OCI-LY7 (cell line): Measurements from ENCODE around the gene CCDC192. TPM values are rescaled to one million over a fixed set of nuclear protein-coding genes. Genes with fewer than 3 reads are reported as not detected.

Experiments
- BruUV-seq: library from RNA; stranded (reverse); fragments of 400-500 nt; replicated peaks from 2 replicates; lab custom pipeline; 2021; lab: Mats Ljungman, UMichigan
- CTCF ChIA-PET: fragments of 300-600 bp; sonication (Branson Sonifier 250); formaldehyde crosslinking; loops from one replicate; lab custom pipeline; 2022; ENCODE audit warnings: antibody characterized with exemption; ENCODE audit not compliant: unreplicated experiment; lab: Charles Lee
- POLR2A ChIA-PET: fragments of 300-600 bp; sonication (Branson Sonifier 250); formaldehyde crosslinking; loops from one replicate; lab custom pipeline; 2022; ENCODE audit warnings: antibody characterized with exemption; lab: Charles Lee
- DNase-seq: peaks from one replicate; pipeline ENCODE4 v3.0.0-alpha.2; 2015; ENCODE audit warnings: low spot score
- H2AFZ ChIP-seq: fragments of 200-600 bp; sonication (generic), shearing (Covaris generic); 2 replicates; pipeline ENCODE4 v1.6.1; 2014; ENCODE audit warnings: mild to moderate bottlenecking, antibody characterized with exemption, low read length, moderate library complexity
- H3K27ac ChIP-seq: fragments of 200-600 bp; sonication (generic); 2 replicates; pipeline ENCODE4 v1.5.1; 2014; ENCODE audit warnings: mixed run types, low read depth, mild to moderate bottlenecking, moderate library complexity, low read length, inconsistent platforms; ENCODE audit not compliant: poor library complexity, severe bottlenecking
- H3K36me3 ChIP-seq: fragments of 200-600 bp; sonication (generic); 2 replicates; pipeline ENCODE4 v1.6.1; 2014; ENCODE audit warnings: mild to moderate bottlenecking, antibody characterized with exemption, low read length, moderate library complexity, mixed read lengths; ENCODE audit not compliant: insufficient read depth
- H3K4me1 ChIP-seq: fragments of 200-600 bp; sonication (generic); 2 replicates; pipeline ENCODE4 v1.5.1; 2014; ENCODE audit warnings: mild to moderate bottlenecking, low read length; ENCODE audit not compliant: insufficient read depth, poor library complexity, severe bottlenecking
- H3K4me2 ChIP-seq: fragments of 200-600 bp; sonication (generic); 2 replicates; pipeline ENCODE4 v1.6.1; 2014; ENCODE audit warnings: mild to moderate bottlenecking, low read length
- H3K4me3 ChIP-seq: fragments of 200-600 bp; sonication (generic); 2 replicates; pipeline ENCODE4 v1.5.1; 2014; ENCODE audit warnings: mild to moderate bottlenecking, low read depth, low read length; ENCODE audit not compliant: poor library complexity, severe bottlenecking
- H3K79me2 ChIP-seq: fragments of 200-600 bp; sonication (generic); 2 replicates; pipeline ENCODE4 v1.6.1; 2016; ENCODE audit warnings: low read depth, mild to moderate bottlenecking, low read length, moderate library complexity, mixed read lengths; ENCODE audit not compliant: insufficient read depth
- H3K9me2 ChIP-seq: fragments of 200-600 bp; sonication (generic); 2 replicates; pipeline ENCODE4 v1.6.1; 2016; ENCODE audit warnings: mild to moderate bottlenecking, low read length, mixed read lengths; ENCODE audit not compliant: insufficient read depth
- H3K9me3 ChIP-seq: fragments of 200-600 bp; sonication (generic); 2 replicates; pipeline ENCODE4 v1.6.1; 2014; ENCODE audit warnings: mild to moderate bottlenecking, mixed run types, low read length, mixed read lengths
- H4K20me1 ChIP-seq: fragments of 200-600 bp; sonication (generic); 2 replicates; pipeline ENCODE4 v1.6.1; 2014; ENCODE audit warnings: mild to moderate bottlenecking, antibody characterized with exemption, low read length, moderate library complexity, mixed read lengths; ENCODE audit not compliant: insufficient read depth
- EZH2phosphoT487 ChIP-seq: fragments of 200-600 bp; sonication (generic); IDR thresholded peaks from 2 replicates; pipeline ENCODE4 v1.6.1; 2018; ENCODE audit warnings: low read depth, borderline replicate concordance, mild to moderate bottlenecking, mixed run types, antibody characterized with exemption, low read length, moderate library complexity, mixed read lengths
- intact Hi-C: fragments of 100-400 bp; cut with micrococcal nuclease; formaldehyde crosslinking; loops from one replicate; pipeline ENCODE4 v1.10.0; 2022; ENCODE audit not compliant: unreplicated experiment
- total RNA-seq, 2 experiments: library from RNA; depleted of rRNA in 1 of 2; stranded (reverse); fragments of >200 nt in 1 of 2; shearing (Covaris generic) in 1 of 2; gene quantifications; 2 replicates each; pipeline ENCODE4 v1.2.3, GENCODE V29; 2014 to 2022
- TF ChIP-seq, protein P1 (sequence below): fragments of 200-600 bp; sonication (generic); conservative IDR thresholded peaks from 2 replicates; pipeline ENCODE4 v1.5.1; 2014; ENCODE audit warnings: mild to moderate bottlenecking, antibody characterized with exemption, low read length, moderate library complexity, mixed read lengths

CCDC192 gene
- total RNA-seq, 2 experiments from 2014 or later: not detected

DNA sequence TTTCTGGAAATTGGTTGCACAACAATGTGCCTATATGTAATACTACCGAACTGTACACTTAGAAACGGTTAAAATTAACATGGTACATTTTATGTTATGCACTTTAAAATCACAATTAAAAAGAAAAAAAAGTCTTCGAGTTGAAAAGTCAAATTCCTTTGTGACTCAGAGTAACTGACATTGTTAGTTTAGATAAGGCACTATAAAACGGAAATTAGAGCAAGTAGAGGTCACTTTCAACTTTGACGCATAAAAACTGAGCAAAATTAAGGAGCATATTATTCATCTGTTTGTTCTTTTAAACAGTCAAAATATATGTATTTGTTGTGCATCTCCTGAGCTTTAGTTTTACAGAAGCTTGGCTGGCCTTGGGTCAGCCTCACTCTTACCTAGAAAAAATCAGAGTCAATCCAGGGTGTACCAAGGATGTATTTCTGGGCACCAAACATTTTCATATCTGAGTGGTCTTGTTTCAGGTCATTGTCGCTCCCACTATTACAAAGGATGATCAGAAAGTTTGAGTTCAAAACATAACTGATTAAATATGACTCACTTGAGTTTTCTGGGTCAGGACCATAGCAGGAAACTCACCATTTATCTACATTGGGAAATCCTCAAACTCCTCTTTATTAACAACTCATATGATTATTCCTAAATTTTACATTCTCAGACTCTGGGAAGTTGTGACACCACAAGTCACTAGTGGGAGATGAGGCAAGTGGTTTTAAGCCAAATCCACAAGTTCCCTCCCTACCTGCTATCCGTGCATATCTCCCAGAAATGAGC lies 160.6 kb downstream of the CCDC192 start:
- ChIA-PET POLR2A (no interaction called here), CTCF (no interaction called here)
- intact Hi-C loops: no loop called here
- H3K9me2 ChIP-seq: no peaks in the 10 kb centered on the region
- H3K4me3 ChIP-seq: no peak overlapping the region
- no peaks in the 10 kb centered on the region for H3K36me3 ChIP-seq
- H4K20me1 ChIP-seq: no peaks in the 10 kb centered on the region
- H3K79me2 ChIP-seq: no peaks in the 10 kb centered on the region
- no peaks in the 10 kb centered on the region for H3K4me1 ChIP-seq
- no peak overlapping the region for H3K4me2 ChIP-seq
- no peak overlapping the region for H3K27ac ChIP-seq
- H3K9me3 ChIP-seq: no peaks in the 10 kb centered on the region
- H2AFZ ChIP-seq: no peak overlapping the region
- TF ChIP-seq, protein P1, sequence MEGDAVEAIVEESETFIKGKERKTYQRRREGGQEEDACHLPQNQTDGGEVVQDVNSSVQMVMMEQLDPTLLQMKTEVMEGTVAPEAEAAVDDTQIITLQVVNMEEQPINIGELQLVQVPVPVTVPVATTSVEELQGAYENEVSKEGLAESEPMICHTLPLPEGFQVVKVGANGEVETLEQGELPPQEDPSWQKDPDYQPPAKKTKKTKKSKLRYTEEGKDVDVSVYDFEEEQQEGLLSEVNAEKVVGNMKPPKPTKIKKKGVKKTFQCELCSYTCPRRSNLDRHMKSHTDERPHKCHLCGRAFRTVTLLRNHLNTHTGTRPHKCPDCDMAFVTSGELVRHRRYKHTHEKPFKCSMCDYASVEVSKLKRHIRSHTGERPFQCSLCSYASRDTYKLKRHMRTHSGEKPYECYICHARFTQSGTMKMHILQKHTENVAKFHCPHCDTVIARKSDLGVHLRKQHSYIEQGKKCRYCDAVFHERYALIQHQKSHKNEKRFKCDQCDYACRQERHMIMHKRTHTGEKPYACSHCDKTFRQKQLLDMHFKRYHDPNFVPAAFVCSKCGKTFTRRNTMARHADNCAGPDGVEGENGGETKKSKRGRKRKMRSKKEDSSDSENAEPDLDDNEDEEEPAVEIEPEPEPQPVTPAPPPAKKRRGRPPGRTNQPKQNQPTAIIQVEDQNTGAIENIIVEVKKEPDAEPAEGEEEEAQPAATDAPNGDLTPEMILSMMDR: no peak
- TF ChIP-seq EZH2phosphoT487: no peak
- DNase-seq: no peak
- no TSS peak for BruUV-seq

DNA sequence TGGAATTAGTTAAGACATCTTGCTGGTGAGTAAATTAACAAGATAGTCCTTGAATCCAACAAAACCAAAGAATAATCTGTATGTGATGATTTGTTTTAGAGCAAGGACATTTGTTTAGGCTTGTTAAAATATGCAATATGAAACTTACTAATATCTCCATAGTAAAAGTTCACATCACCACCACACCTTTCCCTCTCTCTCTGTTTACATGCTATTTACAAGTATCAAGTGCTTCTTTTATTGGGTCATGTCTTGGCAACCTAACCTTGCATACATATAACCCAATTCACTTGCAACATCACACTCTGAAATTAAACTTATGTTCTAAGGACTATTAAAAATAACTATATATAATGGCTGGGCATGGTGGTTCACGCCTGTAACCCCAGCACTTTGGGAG lies 161.3 kb downstream of the CCDC192 start:
- no peak overlapping the region for H3K4me2 ChIP-seq
- H3K4me1 ChIP-seq: no peaks in the 10 kb centered on the region
- no peak overlapping the region for H3K27ac ChIP-seq
- no peak for TF ChIP-seq EZH2phosphoT487
- TF ChIP-seq, protein P1: no peak
- no peaks in the 10 kb centered on the region for H4K20me1 ChIP-seq
- intact Hi-C loops: no loop called here
- DNase-seq: no peak
- no peaks in the 10 kb centered on the region for H3K9me2 ChIP-seq
- H3K9me3 ChIP-seq: no peaks in the 10 kb centered on the region
- no peak overlapping the region for H2AFZ ChIP-seq
- no peak overlapping the region for H3K4me3 ChIP-seq
- CTCF ChIA-PET: no interaction called here
- no TSS peak for BruUV-seq
- no peaks in the 10 kb centered on the region for H3K36me3 ChIP-seq
- POLR2A ChIA-PET: interaction anchor here (0.6 kb wide), 1 partner anchor 19 kb away, joined by 5 read pairs; no protein-coding TSS in a partner anchor
- no peaks in the 10 kb centered on the region for H3K79me2 ChIP-seq

DNA sequence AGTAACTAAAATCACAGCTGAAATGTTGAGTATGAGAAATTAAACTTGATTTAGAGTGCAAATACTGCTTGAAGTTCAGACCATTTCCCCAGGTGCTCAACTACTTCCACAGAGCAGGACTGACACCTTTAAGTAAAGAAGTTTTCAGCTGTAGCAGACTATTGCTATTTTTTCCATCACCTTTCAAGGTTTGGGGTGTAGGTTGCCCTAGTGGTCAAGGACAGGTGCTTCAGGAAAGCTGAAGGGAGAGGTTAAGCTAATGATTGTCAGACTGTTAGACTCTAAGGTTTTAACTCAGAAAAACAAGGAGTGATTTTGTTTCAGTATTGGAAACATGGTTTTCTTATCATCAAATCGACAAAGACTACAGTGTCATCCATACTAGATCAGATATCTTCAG lies 162.1 kb downstream of the CCDC192 start:
- Histone ChIP-seq H2AFZ (no peak overlapping the region), H3K4me2 (no peak overlapping the region), H3K9me3 (no peaks in the 10 kb centered on the region), H3K9me2 (no peaks in the 10 kb centered on the region), H3K4me1 (no peaks in the 10 kb centered on the region), H3K79me2 (no peaks in the 10 kb centered on the region), H3K36me3 (no peaks in the 10 kb centered on the region), H3K27ac (no peak overlapping the region), H4K20me1 (no peaks in the 10 kb centered on the region), H3K4me3 (no peak overlapping the region)
- POLR2A ChIA-PET: interaction anchor here (0.6 to 1.4 kb wide), 3 partner anchors 9 to 1878 kb away, joined by 3 to 5 read pairs (median 5); no protein-coding TSS in a partner anchor
- TF ChIP-seq EZH2phosphoT487: no peak
- TF ChIP-seq, protein P1: no peak
- no TSS peak for BruUV-seq
- DNase-seq: no peak
- CTCF ChIA-PET: no interaction called here
- intact Hi-C loops: no loop called here
